GM23248 (cell line): Measurements from ENCODE around the gene SCRN2. TPM values are rescaled to one million over a fixed set of nuclear protein-coding genes. Genes with fewer than 3 reads are reported as not detected.

Experiments used
- DNase-seq: peaks from one replicate; pipeline ENCODE4 v3.0.0-alpha.2; 2015
- H2AFZ ChIP-seq: fragments of 200-600 bp; sonication (generic); 2 replicates; pipeline ENCODE4 v1.6.1; 2016; ENCODE audit warnings: antibody characterized with exemption
- H3F3A ChIP-seq: fragments of 200-600 bp; sonication (generic); 2 replicates; pipeline ENCODE4 v1.6.1; 2016; ENCODE audit warnings: mild to moderate bottlenecking, antibody characterized with exemption, mixed run types; ENCODE audit not compliant: insufficient read depth
- H3K27ac ChIP-seq: fragments of 200-600 bp; sonication (generic); 2 replicates; pipeline ENCODE4 v1.5.1; 2016; ENCODE audit warnings: mild to moderate bottlenecking
- H3K27me3 ChIP-seq: fragments of 200-600 bp; sonication (generic); replicated peaks from 2 replicates; pipeline ENCODE4 v1.6.1; 2016; ENCODE audit warnings: mild to moderate bottlenecking; ENCODE audit not compliant: insufficient read depth
- H3K36me3 ChIP-seq: fragments of 200-600 bp; sonication (generic); 2 replicates; pipeline ENCODE4 v1.6.1; 2016; ENCODE audit warnings: low read depth, mild to moderate bottlenecking
- H3K4me1 ChIP-seq: fragments of 200-600 bp; sonication (generic); 2 replicates; pipeline ENCODE4 v1.6.1; 2016; ENCODE audit warnings: mild to moderate bottlenecking; ENCODE audit not compliant: insufficient read depth
- H3K4me2 ChIP-seq: fragments of 200-600 bp; sonication (generic); one replicate; pipeline ENCODE4 v1.6.1; 2016; ENCODE audit warnings: mild to moderate bottlenecking; ENCODE audit not compliant: unreplicated experiment
- H3K4me3 ChIP-seq: fragments of 200-600 bp; sonication (generic); 2 replicates; pipeline ENCODE4 v1.5.1; 2016; ENCODE audit warnings: mild to moderate bottlenecking
- H3K79me2 ChIP-seq: fragments of 200-600 bp; sonication (generic); 2 replicates; pipeline ENCODE4 v1.6.1; 2016; ENCODE audit warnings: mild to moderate bottlenecking; ENCODE audit not compliant: insufficient read depth
- H3K9ac ChIP-seq: fragments of 200-600 bp; sonication (generic); 2 replicates; pipeline ENCODE4 v1.6.1; 2016; ENCODE audit warnings: mild to moderate bottlenecking
- H3K9me2 ChIP-seq: fragments of 200-600 bp; sonication (generic); 2 replicates; pipeline ENCODE4 v1.6.1; 2016; ENCODE audit warnings: mixed run types, mild to moderate bottlenecking, moderate library complexity; ENCODE audit not compliant: insufficient read depth
- H3K9me3 ChIP-seq: fragments of 200-600 bp; sonication (generic); one replicate; pipeline ENCODE4 v1.6.1; 2017; ENCODE audit warnings: low read depth
- H4K20me1 ChIP-seq: fragments of 200-600 bp; sonication (generic); 2 replicates; pipeline ENCODE4 v1.6.0; 2016; ENCODE audit not compliant: insufficient read depth
- EZH2 ChIP-seq: fragments of 200-600 bp; sonication (generic); IDR thresholded peaks from 2 replicates; pipeline ENCODE4 v1.6.1; 2018; ENCODE audit warnings: antibody characterized with exemption, mild to moderate bottlenecking; ENCODE audit not compliant: insufficient read depth, poor library complexity, severe bottlenecking
- EZH2phosphoT487 ChIP-seq: fragments of 200-600 bp; sonication (generic); IDR thresholded peaks from 2 replicates; pipeline ENCODE4 v1.6.1; 2018; ENCODE audit warnings: antibody characterized with exemption, moderate library complexity, mild to moderate bottlenecking, low read depth; ENCODE audit not compliant: insufficient read depth
- WGBS, 2 experiments: methylation state at CpG; one replicate each; pipeline ENCODE4 v1.1.6; 2015 to 2017; ENCODE audit warnings: low lambda C conversion rate in 2 of 2, low coverage in 1 of 2; ENCODE audit errors: missing lambda C conversion rate in 2 of 2; 5-methylcytosine and 5-hydroxymethylcytosine counted together
- in situ Hi-C: fragments of 300-500 bp; cut with MboI; formaldehyde crosslinking; loops from 2 replicates; pipeline ENCODE4 v1.15.0; 2020
- polyA plus RNA-seq: library from polyadenylated mRNA; unstranded; fragments of >200 nt; fragmentation: Nextera tagmentation; extraction: Ambion mirVana; gene quantifications from 2 replicates; pipeline ENCODE4 v1.2.1, GENCODE V29; 2016
- total RNA-seq: library from RNA; depleted of rRNA; stranded (reverse); fragments of >200 nt; shearing (Covaris generic); gene quantifications from 2 replicates; pipeline ENCODE4 v1.2.3, GENCODE V29; 2014; rRNA removed

SCRN2 gene
- total and polyA plus RNA-seq, 2 experiments from 2014 or later: 39.5 to 41.2 TPM

DNA sequence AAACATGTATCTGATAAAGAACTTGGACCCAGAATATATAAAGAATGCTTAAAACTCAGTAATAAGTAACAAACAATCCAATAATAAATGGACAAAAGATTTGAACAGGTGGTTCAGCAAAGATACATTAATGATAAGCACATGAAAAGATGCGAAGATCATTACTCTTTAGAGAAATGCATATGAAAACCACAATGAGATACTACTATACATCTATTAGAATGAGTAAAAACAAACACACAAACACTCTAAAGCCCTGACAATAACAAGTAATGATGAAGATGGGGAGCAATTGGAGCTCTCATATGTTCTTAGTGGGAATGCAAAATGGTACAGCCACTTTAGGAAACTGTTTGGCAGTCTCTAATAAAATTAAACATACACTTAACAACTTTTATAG, 48.6 kb downstream of the SCRN2 start:
- in situ Hi-C loops: no loop called here
- H3K27me3 ChIP-seq: peaks cover 68% of the 10 kb centered on the region
- WGBS, 2 experiments: 44 to 59% methylated on average over 1 of the region's 1 CpG
- H4K20me1 ChIP-seq: no peaks in the 10 kb centered on the region
- DNase-seq: no peak
- no peaks in the 10 kb centered on the region for H3F3A ChIP-seq
- H3K4me2 ChIP-seq: no peak overlapping the region
- H3K4me1 ChIP-seq: no peaks in the 10 kb centered on the region
- H3K36me3 ChIP-seq: no peaks in the 10 kb centered on the region
- no peak overlapping the region for H3K27ac ChIP-seq
- H3K4me3 ChIP-seq: no peak overlapping the region
- no peaks in the 10 kb centered on the region for H3K9me2 ChIP-seq
- TF ChIP-seq EZH2phosphoT487 (no peak), EZH2 (no peak)
- H3K79me2 ChIP-seq: no peaks in the 10 kb centered on the region
- H2AFZ ChIP-seq: no peak overlapping the region
- H3K9ac ChIP-seq: no peak overlapping the region
- H3K9me3 ChIP-seq: no peaks in the 10 kb centered on the region

DNA sequence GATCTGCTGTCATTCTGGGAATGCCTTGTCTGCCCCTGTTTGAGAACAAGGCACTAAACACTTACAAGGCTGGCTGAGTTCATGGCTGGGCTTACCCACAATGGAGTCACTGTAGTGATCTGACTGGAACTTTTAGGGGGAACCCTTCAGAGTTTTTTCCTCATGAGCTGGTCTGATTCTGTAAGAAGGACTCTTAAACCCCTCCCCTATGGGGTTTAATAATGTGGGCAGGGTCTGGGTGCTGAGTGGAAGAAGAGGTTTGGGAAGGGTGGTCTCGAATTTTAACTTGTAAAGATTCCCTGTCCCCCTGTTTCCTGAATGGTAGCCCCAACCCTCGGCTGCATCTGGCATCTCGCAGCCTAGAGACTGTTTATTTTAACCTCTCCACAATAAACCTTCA, 50.0 kb downstream of the SCRN2 start:
- peaks cover 76% of the 10 kb centered on the region for H3K27me3 ChIP-seq

GRCh38 chr17:47789611-47790561, 51.2 kb downstream of the SCRN2 start:
- TF ChIP-seq EZH2phosphoT487 (no peak; the same call in 1 of the 2 replicates), EZH2 (no peak)
- H3K36me3 ChIP-seq: no peaks in the 10 kb centered on the region
- H3K27me3 ChIP-seq: peaks cover 66% of the 10 kb centered on the region
- H2AFZ ChIP-seq: peak overlapping the region; percentile 58; the same call in 1 of the 2 replicates
- no peaks in the 10 kb centered on the region for H3K9me2 ChIP-seq
- no peaks in the 10 kb centered on the region for H4K20me1 ChIP-seq
- H3K4me1 ChIP-seq: no peaks in the 10 kb centered on the region
- H3K9me3 ChIP-seq: no peaks in the 10 kb centered on the region
- H3F3A ChIP-seq: no peaks in the 10 kb centered on the region
- no peak overlapping the region for H3K9ac ChIP-seq
- H3K4me3 ChIP-seq: peak overlapping the region; percentile 55
- 3% methylated on average over 56 to 59 of the region's 70 CpGs for WGBS, 2 experiments
- peak; percentile 78 for DNase-seq
- in situ Hi-C loops: no loop called here
- H3K27ac ChIP-seq: no peak overlapping the region
- H3K4me2 ChIP-seq: peak overlapping the region; percentile 50
- H3K79me2 ChIP-seq: no peaks in the 10 kb centered on the region

More for the DNA sequence above, 50.0 kb downstream of the SCRN2 start:
- no peak overlapping the region for H3K9ac ChIP-seq
- no peak overlapping the region for H3K4me3 ChIP-seq
- H3K9me3 ChIP-seq: no peaks in the 10 kb centered on the region
- H3F3A ChIP-seq: no peaks in the 10 kb centered on the region
- H3K79me2 ChIP-seq: no peaks in the 10 kb centered on the region
- no peaks in the 10 kb centered on the region for H3K36me3 ChIP-seq
- WGBS, 2 experiments: 2 to 5% methylated on average over 3 of the region's 3 CpGs
- no peaks in the 10 kb centered on the region for H3K4me1 ChIP-seq
- H3K4me2 ChIP-seq: no peak overlapping the region
- TF ChIP-seq EZH2phosphoT487 (no peak), EZH2 (no peak)
- H3K27ac ChIP-seq: no peak overlapping the region
- H3K9me2 ChIP-seq: no peaks in the 10 kb centered on the region
- no peaks in the 10 kb centered on the region for H4K20me1 ChIP-seq
- DNase-seq: no peak
- in situ Hi-C loops: no loop called here
- no peak overlapping the region for H2AFZ ChIP-seq

Other genes starting within 250 kb of the SCRN2 start
- 421 and 423 TPM in 2 replicates for gene KPNB1, start 191.4 kb downstream of the SCRN2 start, total RNA-seq
- 54.5 and 59.5 TPM in 2 replicates for gene KPNB1, start 191.4 kb downstream of the SCRN2 start, polyA plus RNA-seq
- gene TBKBP1, start 147.1 kb downstream of the SCRN2 start, total RNA-seq: 12.3 and 25.8 TPM in 2 replicates
- gene TBKBP1, start 147.1 kb downstream of the SCRN2 start, polyA plus RNA-seq: 1.1 and 1.2 TPM in 2 replicates
- not detected in 2 replicates for gene TBX21, start 108.0 kb downstream of the SCRN2 start, total RNA-seq
- not detected in 2 replicates for gene TBX21, start 108.0 kb downstream of the SCRN2 start, polyA plus RNA-seq
- gene OSBPL7, start 19.5 kb downstream of the SCRN2 start, total RNA-seq: 2.5 and 5.0 TPM in 2 replicates
- 1.4 and 2.0 TPM in 2 replicates for gene OSBPL7, start 19.5 kb downstream of the SCRN2 start, polyA plus RNA-seq
- 24.8 and 37.3 TPM in 2 replicates for gene MRPL10, start 9.7 kb downstream of the SCRN2 start, total RNA-seq
- gene MRPL10, start 9.7 kb downstream of the SCRN2 start, polyA plus RNA-seq: 30.6 and 35.1 TPM in 2 replicates
- gene LRRC46, start 9.6 kb downstream of the SCRN2 start, total RNA-seq: not detected in 2 replicates
- 0.82 and 0.95 TPM in 2 replicates for gene LRRC46, start 9.6 kb downstream of the SCRN2 start, polyA plus RNA-seq
- gene SP6, start 9.9 kb upstream of the SCRN2 start, total RNA-seq: not detected in 2 replicates
- gene SP6, start 9.9 kb upstream of the SCRN2 start, polyA plus RNA-seq: not detected in 2 replicates
- gene SP2, start 55.0 kb upstream of the SCRN2 start, total RNA-seq: 2.5 and 3.2 TPM in 2 replicates
- gene SP2, start 55.0 kb upstream of the SCRN2 start, polyA plus RNA-seq: 13.6 and 14.2 TPM in 2 replicates
- 44.7 and 53.7 TPM in 2 replicates for gene PNPO, start 100.3 kb upstream of the SCRN2 start, total RNA-seq
- 20.0 and 22.7 TPM in 2 replicates for gene PNPO, start 100.3 kb upstream of the SCRN2 start, polyA plus RNA-seq
- gene PRR15L, start 116.6 kb upstream of the SCRN2 start, total RNA-seq: not detected in 2 replicates
- 0.16 TPM in 1 of 2 replicates, not detected in the other for gene PRR15L, start 116.6 kb upstream of the SCRN2 start, polyA plus RNA-seq
- gene CDK5RAP3, start 129.8 kb upstream of the SCRN2 start, total RNA-seq: 61.7 and 80.8 TPM in 2 replicates
- gene CDK5RAP3, start 129.8 kb upstream of the SCRN2 start, polyA plus RNA-seq: 81.6 and 92.2 TPM in 2 replicates
- gene COPZ2, start 196.5 kb upstream of the SCRN2 start, total RNA-seq: 148 and 179 TPM in 2 replicates
- gene COPZ2, start 196.5 kb upstream of the SCRN2 start, polyA plus RNA-seq: 399 and 401 TPM in 2 replicates
- gene NFE2L1, start 207.1 kb upstream of the SCRN2 start, total RNA-seq: 65.6 and 66.4 TPM in 2 replicates
- 28.0 and 31.4 TPM in 2 replicates for gene NFE2L1, start 207.1 kb upstream of the SCRN2 start, polyA plus RNA-seq